H54 (cell line): ENCODE results near the gene ATG101.

Source experiments
- DNase-seq: peaks from one replicate; pipeline ENCODE4 v3.0.0; 2011; ENCODE audit warnings: low spot score, mixed read lengths; ENCODE audit not compliant: insufficient read length
- FAIRE-seq: peaks from 3 replicates; lab custom pipeline; 2011; peaks lifted over from hg19 to GRCh38; lab: Jason Lieb, UNC
- POLR2A ChIP-seq: IDR thresholded peaks from 2 replicates; pipeline ENCODE4 v1.6.1; 2011; ENCODE audit warnings: low read depth, mild to moderate bottlenecking, low read length

Gene ATG101

GRCh38 chr12:52119398-52120254 lies 49.8 kb downstream of the ATG101 start:
- DNase-seq (peak; percentile 50), FAIRE-seq (no peak)
- no peak for TF ChIP-seq POLR2A

- TF ChIP-seq POLR2A, result no peak
- DNase-seq (no peak), FAIRE-seq (no peak)
These were observed 51.4 kb downstream of the ATG101 start for GRCh38 chr12:52120951-52121823.

- no peak for FAIRE-seq
- TF ChIP-seq POLR2A, result no peak
- DNase-seq, result peak; percentile 69
These were observed 52.2 kb downstream of the ATG101 start for GRCh38 chr12:52121824-52122539.

- FAIRE-seq (no peak), DNase-seq (no peak)
- TF ChIP-seq POLR2A, result no peak
These were observed 52.7 kb downstream of the ATG101 start for GRCh38 chr12:52122540-52122871.

- no peak for FAIRE-seq
- TF ChIP-seq POLR2A, result no peak
- DNase-seq, result no peak
These were observed 53.1 kb downstream of the ATG101 start for GRCh38 chr12:52122904-52123303.

GRCh38 chr12:52123487-52124186 lies 53.9 kb downstream of the ATG101 start:
- no peak for DNase-seq
- TF ChIP-seq POLR2A, result no peak
- FAIRE-seq, result no peak

GRCh38 chr12:52125476-52125900 lies 55.7 kb downstream of the ATG101 start:
- FAIRE-seq, result no peak
- DNase-seq, result no peak
- no peak for TF ChIP-seq POLR2A

GRCh38 chr12:52126050-52126604 lies 56.3 kb downstream of the ATG101 start:
- DNase-seq, result no peak
- no peak for TF ChIP-seq POLR2A
- FAIRE-seq, result no peak
